ENCODE measurements around the gene LMBRD1.

- TF ChIP-seq CTCF (conservative IDR thresholded peaks at IDR 0.05; ENCODE audit: low read length): peak; percentile 60
- no peak for TF ChIP-seq EZH2phosphoT487 (IDR thresholded peaks at IDR 0.05; ENCODE audit: borderline replicate concordance)
Observed at GRCh38 chr6:69732640-69733039, 64.2 kb downstream of the LMBRD1 start.
